Breast epithelium (tissue), 4 donors: Measurements from ENCODE around the gene DHX40. TPM values are rescaled to one million over a fixed set of nuclear protein-coding genes. Genes with fewer than 3 reads are reported as not detected.
A peak's percentile ranks its signal among the peaks of the same experiment; 100 is the strongest.
"Not testable (repeated sequence)": the region's sequence is repeated elsewhere in the genome, so short reads cannot be mapped to it uniquely, and the experiment has no call there.

Source experiments
- DNase-seq, 2 donors: peaks; one replicate each; pipeline ENCODE4 v3.0.0-alpha.2; 2019; ENCODE audit warnings: low spot score in 2 of 2
- H3K27ac ChIP-seq, 2 donors: fragments of 200-600 bp; sonication (generic) in 1 of 2; one replicate each; pipeline ENCODE4 v1.5.1; 2016 to 2019; ENCODE audit warnings: mild to moderate bottlenecking in 1 of 2
- H3K27me3 ChIP-seq, 2 donors: fragments of 200-600 bp; sonication (generic) in 1 of 2; one replicate each; pipeline versions ENCODE4 v1.5.1 to v1.6.0; 2017 to 2019; ENCODE audit warnings: control low read depth in 1 of 2, mild to moderate bottlenecking in 1 of 2
- H3K36me3 ChIP-seq: fragments of 200-600 bp; one replicate; pipeline ENCODE4 v1.5.1; 2019
- H3K4me1 ChIP-seq, 2 donors: fragments of 200-600 bp; sonication (generic); one replicate each; pipeline ENCODE4 v1.5.1; 2016 to 2019; ENCODE audit warnings: control low read depth in 1 of 2
- H3K4me3 ChIP-seq, 3 donors: fragments of 200-600 bp; sonication (generic); 1 replicate in 2 of 3; 2 replicates in 1 of 3; pipeline ENCODE4 v1.5.1; 2016 to 2019; ENCODE audit warnings: mild to moderate bottlenecking in 3 of 3, moderate library complexity in 2 of 3
- H3K9me3 ChIP-seq, 2 donors: fragments of 200-600 bp; sonication (generic) in 1 of 2; one replicate each; pipeline ENCODE4 v1.5.1; 2016 to 2019; ENCODE audit warnings: control low read depth in 1 of 2
- POLR2A ChIP-seq: fragments of 450-650 bp; IDR thresholded peaks from one replicate; pipeline ENCODE4 v1.6.1; 2016; ENCODE audit warnings: antibody characterized with exemption, mild to moderate bottlenecking, moderate library complexity
- POLR2AphosphoS5 ChIP-seq, 3 donors: sonication (generic); formaldehyde crosslinking; IDR thresholded peaks; one replicate each; pipeline ENCODE4 v1.6.1; 2017; ENCODE audit warnings: antibody characterized with exemption in 3 of 3
- intact Hi-C: fragments of 100-400 bp; cut with DNase I; formaldehyde crosslinking; loops from one replicate; pipeline ENCODE4 v1.15.1; 2023; ENCODE audit warnings: low total_unique reads
- total RNA-seq, 3 donors: library from RNA; depleted of rRNA; stranded (reverse); fragments of >200 nt; gene quantifications; one replicate each; pipeline ENCODE4 v1.1.0, GENCODE V29; 2016
- TF ChIP-seq, protein P1 (sequence below), 3 donors: fragments of 450-650 bp; IDR thresholded peaks; one replicate each; pipeline ENCODE4 v1.5.1; 2016 to 2017; ENCODE audit warnings: antibody characterized with exemption in 3 of 3, mild to moderate bottlenecking in 3 of 3, moderate library complexity in 3 of 3

Gene DHX40
- 10 to 100 TPM; 48.5 to 60.9 (median 56.3) TPM for total RNA-seq

- no peaks in the 10 kb centered on the region for H3K4me1 ChIP-seq
- intact Hi-C loops, result no loop called here
- H3K27me3 ChIP-seq, result no peaks in the 10 kb centered on the region
- no peaks in the 10 kb centered on the region for H3K9me3 ChIP-seq
- H3K27ac ChIP-seq, result peak within 1 kb of the TSS; percentile 94
- DNase-seq, result peak; percentile 93 to 94
- no peak for TF ChIP-seq POLR2A
- TF ChIP-seq, protein P1, sequence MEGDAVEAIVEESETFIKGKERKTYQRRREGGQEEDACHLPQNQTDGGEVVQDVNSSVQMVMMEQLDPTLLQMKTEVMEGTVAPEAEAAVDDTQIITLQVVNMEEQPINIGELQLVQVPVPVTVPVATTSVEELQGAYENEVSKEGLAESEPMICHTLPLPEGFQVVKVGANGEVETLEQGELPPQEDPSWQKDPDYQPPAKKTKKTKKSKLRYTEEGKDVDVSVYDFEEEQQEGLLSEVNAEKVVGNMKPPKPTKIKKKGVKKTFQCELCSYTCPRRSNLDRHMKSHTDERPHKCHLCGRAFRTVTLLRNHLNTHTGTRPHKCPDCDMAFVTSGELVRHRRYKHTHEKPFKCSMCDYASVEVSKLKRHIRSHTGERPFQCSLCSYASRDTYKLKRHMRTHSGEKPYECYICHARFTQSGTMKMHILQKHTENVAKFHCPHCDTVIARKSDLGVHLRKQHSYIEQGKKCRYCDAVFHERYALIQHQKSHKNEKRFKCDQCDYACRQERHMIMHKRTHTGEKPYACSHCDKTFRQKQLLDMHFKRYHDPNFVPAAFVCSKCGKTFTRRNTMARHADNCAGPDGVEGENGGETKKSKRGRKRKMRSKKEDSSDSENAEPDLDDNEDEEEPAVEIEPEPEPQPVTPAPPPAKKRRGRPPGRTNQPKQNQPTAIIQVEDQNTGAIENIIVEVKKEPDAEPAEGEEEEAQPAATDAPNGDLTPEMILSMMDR (IDR thresholded peaks at IDR 0.05), result no peak
- TF ChIP-seq POLR2AphosphoS5 (IDR thresholded peaks at IDR 0.05), result peak; percentile 87 to 97 (median 90)
- H3K4me3 ChIP-seq, result peak within 1 kb of the TSS; percentile 94 to 97 (median 94)
- H3K36me3 ChIP-seq, result no peaks in the 10 kb centered on the region
These were observed at the start of gene DHX40 for GRCh38 chr17:59565171-59565958. TSS of gene DHX40 (plus strand) at chr17:59565610. CDS start at chr17:59565672, 62 bp downstream.

DNA sequence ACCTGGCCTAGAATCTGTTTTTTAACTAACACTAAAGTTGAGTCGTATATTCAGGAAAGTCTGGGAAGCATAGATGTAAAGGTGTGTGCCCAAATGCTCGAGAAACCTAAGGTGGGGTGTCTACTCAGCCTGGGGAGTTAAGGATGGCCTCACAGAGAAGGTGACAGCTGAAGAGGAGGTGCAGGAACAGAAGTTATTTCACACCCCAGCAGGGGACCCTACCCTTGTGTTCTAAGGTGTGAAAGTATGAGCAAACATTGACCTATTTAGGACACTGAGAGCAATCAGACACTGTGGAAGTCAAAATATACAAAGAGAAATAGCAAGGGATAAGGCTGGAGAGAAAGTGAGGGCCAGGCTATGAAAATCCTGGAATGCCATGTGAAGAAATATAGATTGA, 49.0 kb upstream of the DHX40 start:
- DNase-seq, result no peak
- H3K4me3 ChIP-seq, result no peak overlapping the region
- TF ChIP-seq POLR2AphosphoS5 (IDR thresholded peaks at IDR 0.05), result no peak
- TF ChIP-seq, protein P1 (IDR thresholded peaks at IDR 0.05), result no peak
- TF ChIP-seq POLR2A, result no peak
- no peaks in the 10 kb centered on the region for H3K36me3 ChIP-seq
- H3K27ac ChIP-seq, result no peak overlapping the region
- intact Hi-C loops, result no loop called here
- H3K9me3 ChIP-seq, result no peaks in the 10 kb centered on the region
- H3K4me1 ChIP-seq, result no peaks in the 10 kb centered on the region
- H3K27me3 ChIP-seq, result no peaks in the 10 kb centered on the region

DNA sequence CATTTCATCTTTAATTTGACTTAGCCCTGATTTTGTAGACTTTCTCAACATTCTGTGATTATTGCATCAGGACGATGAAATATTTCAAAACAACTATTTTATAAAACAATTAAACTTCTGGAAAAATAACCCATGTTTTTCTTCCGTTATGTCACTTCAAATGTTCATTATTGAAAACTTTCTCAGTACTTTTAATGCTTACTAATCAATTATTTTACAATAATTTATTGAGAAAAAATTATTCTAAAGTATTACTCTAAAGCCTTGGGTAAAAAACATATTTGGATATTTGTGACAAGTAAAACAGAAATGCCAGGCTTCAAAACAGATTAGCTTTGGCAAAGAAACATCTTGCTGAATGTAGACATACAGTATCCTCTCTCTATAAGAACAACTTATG, 46.3 kb upstream of the DHX40 start:
- H3K4me3 ChIP-seq, result no peak overlapping the region
- H3K9me3 ChIP-seq, result no peaks in the 10 kb centered on the region
- no peak overlapping the region for H3K27ac ChIP-seq
- H3K36me3 ChIP-seq, result no peaks in the 10 kb centered on the region
- TF ChIP-seq POLR2AphosphoS5 (IDR thresholded peaks at IDR 0.05), result no peak
- TF ChIP-seq POLR2A, result no peak
- TF ChIP-seq, protein P1 (IDR thresholded peaks at IDR 0.05), result no peak
- H3K27me3 ChIP-seq, result no peaks in the 10 kb centered on the region
- no peak for DNase-seq
- intact Hi-C loops, result no loop called here
- no peaks in the 10 kb centered on the region for H3K4me1 ChIP-seq

GRCh38 chr17:59520251-59520650, 45.2 kb upstream of the DHX40 start:
- no peaks in the 10 kb centered on the region for H3K36me3 ChIP-seq
- no peak for DNase-seq
- no peaks in the 10 kb centered on the region for H3K9me3 ChIP-seq
- intact Hi-C loops, result no loop called here
- no peak overlapping the region for H3K4me3 ChIP-seq
- H3K27me3 ChIP-seq, result no peaks in the 10 kb centered on the region
- no peak overlapping the region for H3K27ac ChIP-seq
- no peaks in the 10 kb centered on the region for H3K4me1 ChIP-seq
- TF ChIP-seq POLR2AphosphoS5 (IDR thresholded peaks at IDR 0.05) (no peak), POLR2A (no peak)
- TF ChIP-seq, protein P1 (IDR thresholded peaks at IDR 0.05), result no peak

DNA sequence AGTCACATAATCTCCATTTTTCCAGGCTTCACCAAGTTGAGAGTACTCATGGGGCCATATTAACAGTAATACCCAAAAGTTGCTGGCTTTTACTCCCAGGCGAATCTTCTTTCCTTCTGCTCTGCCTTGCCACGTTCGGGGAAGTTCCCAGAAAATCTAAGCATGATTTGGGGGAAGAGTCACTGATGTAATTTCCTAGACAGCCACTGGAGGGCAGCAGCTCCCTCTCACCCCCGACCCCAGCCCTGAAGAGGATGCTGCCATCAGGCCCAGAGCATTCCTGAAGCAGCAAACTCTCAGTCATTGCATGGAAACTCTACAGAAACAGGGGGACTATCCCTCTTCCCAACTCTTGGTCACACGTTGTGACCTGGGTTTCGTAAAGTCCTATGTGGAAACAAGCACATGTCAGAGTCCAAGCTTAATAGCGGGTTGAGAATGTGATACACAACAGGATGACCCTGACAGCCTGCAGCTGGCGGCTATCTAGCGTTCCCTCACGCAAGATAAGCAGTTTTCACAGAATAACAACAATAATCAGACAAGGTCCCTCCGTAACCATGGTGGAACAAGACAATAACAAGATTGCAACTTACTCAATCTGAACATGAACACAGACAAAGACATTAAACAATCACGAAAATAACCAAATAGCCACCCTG, 43.8 kb upstream of the DHX40 start:
- Histone ChIP-seq H3K4me3 (no peak overlapping the region), H3K27ac (no peak overlapping the region), H3K27me3 (no peaks in the 10 kb centered on the region), H3K9me3 (no peaks in the 10 kb centered on the region), H3K4me1 (no peaks in the 10 kb centered on the region), H3K36me3 (no peaks in the 10 kb centered on the region)
- TF ChIP-seq, protein P1 (IDR thresholded peaks at IDR 0.05), result peak; percentile 64 to 80 (median 65)
- no peak for TF ChIP-seq POLR2A
- peak in 1 of 2 donors; percentile 53 for DNase-seq
- intact Hi-C loops, result no loop called here

- H3K27me3 ChIP-seq, DNase-seq, H3K27ac ChIP-seq, H3K4me1 ChIP-seq, H3K36me3 ChIP-seq, intact Hi-C loops, H3K4me3 ChIP-seq, H3K9me3 ChIP-seq: not testable (repeated sequence)
These were observed 40.5 kb upstream of the DHX40 start for GRCh38 chr17:59524930-59525329.
